HG03575 (cell line): Measurements from ENCODE around the gene UCN2.

Experiments used
- ATAC-seq: cut with Tn5 transposase; IDR thresholded peaks from one replicate; pipeline ENCODE4 v1.9.1; 2021; ENCODE audit not compliant: unreplicated experiment, insufficient number of reproducible peaks, low FRiP score; ENCODE audit errors: extremely low read depth

The UCN2 gene, protein sequence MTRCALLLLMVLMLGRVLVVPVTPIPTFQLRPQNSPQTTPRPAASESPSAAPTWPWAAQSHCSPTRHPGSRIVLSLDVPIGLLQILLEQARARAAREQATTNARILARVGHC

DNA sequence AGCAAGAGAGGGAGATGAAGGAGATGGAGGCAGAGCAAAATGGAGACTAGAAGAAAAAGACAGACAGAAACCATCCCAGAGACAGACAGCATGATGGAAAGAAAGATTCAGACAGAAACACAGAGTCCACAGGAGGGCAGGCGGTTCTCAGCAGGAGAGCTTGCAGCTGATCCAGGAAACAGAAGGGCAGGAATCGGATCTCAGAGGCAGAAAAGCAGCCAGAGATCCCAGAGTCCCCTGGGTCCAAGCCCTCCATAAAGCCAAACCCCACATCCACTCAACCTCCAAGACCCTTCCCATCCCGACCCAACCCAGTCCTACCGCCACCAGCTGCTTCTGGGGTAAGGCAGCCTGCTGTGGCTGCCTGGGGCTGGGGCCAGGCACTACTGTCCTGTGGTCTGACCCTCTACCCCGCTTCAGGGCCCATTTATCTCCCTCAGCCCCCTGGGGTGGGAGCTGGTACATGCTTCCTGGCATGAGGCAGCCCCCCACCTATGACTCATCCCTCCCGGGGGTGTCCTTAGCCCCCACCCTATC, at the start of gene UCN2:
UCN2 (minus strand) TSS at position 400 of the 537 bp plus-strand sequence. CDS start 657 bp downstream, outside the sequence.
- no peak for ATAC-seq

DNA sequence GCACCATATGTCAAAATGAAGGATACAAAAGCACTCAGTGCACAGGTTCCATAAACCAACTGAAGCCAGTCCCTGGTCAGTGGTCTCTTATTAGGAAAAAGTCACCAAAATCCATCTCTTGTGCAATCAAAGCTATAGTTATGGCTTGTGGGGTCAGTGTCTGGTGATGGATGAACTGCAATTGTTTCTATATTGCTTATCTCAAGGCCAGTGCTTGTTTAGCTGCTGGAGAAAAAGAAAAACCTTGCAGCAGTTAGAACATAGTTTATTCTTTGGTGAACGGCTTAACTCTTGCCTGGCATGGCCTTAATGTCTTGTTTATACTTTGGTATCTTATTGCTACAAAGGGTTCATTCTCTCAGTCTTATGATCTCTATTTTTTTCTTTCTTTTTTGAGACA, 48.7 kb upstream of the UCN2 start:
- ATAC-seq = no peak

DNA sequence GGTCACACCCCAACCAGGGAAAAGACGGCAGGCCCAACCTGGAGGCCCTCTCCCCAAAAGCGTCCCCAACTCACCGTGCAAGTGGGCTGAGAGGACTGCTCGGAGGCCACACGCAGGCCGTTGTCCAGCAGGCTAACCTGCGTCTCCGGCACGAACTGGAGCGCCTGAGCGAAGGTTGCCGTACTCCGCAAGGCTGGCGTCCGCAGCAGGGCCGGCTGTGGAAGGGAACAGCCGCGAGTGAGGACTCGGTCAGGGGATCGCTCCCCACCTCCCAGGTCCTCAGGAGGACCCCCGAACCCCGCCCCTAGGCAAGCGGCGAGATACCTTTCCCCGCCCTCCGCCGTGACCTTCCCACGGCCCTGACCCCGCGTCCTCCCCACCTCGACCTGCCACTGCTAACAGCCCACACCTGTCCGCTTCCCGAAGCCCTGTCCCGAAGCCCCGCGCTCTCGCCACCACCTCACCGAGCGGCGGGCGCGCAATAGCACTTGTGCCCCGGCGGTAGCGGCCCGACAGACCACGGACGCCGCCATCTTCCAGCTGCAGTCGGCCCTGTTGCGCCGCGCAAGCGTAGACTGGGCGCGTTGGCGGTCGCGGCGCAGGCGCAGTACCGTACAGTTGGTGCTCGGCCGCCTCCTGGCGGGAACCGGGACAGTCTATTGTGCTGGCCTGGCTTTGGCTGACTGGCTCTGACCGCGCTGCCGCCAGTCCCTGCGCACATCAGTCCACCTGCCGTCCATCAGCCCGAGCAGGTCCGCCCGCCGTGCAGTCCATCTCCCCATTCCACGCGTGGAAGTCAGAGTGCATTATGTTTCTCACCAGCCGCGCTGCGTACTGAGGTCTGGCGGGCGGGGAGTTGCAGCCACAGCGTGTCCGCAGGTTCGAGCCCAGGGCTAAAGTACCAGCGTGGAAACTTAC, 45.8 kb upstream of the UCN2 start, which contains the start of gene UQCRC1:
UQCRC1 (minus strand) TSS at position 559 of the 918 bp plus-strand sequence; CDS start at position 533, 26 bp downstream.
- ATAC-seq = peak; percentile 63

DNA sequence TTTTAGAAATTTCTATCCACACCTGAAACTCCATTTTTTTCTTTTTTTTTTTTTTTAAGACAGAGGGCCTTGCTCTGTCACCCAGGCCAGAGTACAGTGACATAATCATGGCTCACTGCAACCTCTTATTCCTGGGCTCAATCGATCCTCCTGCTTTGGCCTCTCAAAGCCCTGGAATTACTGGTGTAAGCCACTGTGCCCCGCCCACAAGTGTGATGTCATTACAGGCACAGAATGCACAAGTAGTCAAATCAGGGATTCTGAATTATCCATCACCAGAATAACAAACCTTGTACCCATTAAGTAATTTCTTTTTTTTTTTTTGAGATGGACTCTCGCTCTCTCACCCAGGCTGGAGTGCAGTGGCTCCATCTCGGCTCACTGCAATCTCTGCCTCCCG, 43.9 kb upstream of the UCN2 start:
- ATAC-seq = no peak

DNA sequence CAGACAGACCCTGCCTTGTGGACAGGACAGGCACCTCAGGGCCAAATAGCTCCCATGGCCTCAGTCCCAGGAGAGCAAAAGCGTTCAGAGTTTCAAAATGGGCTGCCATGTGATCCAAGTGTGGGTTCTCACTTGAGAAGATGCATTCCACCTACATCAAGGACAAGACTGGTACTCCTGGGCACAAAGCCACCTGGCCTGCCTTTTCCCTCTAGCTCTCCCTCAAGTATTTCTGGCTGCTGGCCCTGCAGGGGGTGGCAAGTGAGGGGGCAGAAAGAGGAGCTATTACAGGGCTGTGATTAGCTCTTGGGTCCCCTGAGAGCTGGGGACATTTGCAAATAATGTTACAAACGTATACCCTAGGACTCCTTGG, 38.0 kb upstream of the UCN2 start:
- no peak for ATAC-seq

DNA sequence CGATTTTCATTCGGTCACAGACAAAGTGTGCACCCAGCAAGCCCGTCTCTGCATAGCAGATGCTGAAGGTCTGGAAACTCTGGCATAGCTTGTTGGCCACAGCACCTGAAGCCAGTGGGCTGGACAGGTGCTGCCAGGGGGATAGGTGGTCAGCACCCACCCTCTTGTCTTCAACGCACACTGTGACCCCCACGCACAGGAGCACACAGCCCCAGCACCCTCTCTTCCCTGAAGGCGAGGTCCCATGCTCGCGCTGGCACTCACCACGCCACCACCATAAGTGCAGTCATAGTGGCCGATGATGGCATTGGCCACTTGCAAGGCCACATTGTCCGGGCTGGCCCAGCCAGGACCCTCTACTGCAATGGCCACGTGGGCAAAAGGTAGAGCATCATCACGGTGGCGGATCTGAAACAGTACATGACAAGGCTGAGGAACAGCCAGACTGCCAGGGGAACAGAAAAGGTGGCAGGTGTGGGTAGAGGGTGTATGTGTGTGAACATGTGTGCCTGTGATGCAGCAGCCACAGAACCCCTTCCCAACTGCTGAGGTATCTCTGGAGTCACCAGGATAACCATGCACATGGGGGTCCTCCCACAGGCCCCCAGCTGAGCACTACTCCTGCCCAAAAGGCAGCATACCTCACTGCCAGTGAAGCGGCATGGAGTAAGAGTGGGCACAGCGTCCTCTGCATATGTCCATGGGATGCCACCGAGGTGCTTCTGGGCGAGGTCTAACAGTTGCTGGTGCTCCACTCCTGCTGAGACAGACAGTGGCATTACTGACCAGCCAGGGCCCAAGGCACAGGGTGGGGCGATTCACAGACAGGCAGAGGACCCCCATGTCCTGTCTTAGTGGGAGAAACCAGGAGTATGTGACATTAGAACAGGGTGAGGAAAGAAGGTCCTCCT, 37.4 kb upstream of the UCN2 start:
- ATAC-seq = no peak

DNA sequence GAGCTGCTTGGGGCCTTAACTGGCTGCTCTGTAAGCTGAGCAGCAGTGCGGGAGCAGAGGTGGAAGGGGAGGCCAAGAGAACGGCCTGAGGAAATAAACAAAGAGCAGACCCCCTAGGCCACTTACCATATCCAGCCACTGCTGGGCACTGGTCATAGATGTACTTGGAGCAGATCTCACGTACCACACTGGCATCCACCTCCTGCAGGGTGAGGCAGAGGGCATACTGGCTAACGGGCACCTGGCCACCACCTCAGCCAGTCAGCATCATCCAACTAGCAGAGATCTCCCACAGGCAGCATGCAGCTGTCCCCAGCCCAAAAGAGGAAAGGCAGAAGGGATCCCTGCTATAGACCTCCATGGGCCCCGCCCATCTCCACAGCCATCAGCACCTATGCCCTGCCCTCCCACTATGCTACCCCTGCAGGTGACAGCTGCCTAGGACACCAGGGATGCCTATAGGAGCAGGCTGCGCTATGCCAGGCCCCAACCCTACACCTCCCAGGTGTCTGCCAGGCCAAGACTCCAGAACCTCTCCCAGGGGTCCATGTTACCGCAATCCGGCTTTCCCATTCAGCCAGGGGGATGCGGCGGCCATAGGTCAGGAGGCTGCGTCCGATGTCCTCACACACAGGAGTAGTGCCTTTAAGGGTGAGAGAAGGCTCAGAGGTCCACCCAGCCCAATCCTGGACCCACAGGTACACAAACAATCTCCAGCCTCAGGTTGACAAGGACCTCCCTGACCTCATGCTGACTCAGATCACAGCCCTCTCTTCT, 36.1 kb upstream of the UCN2 start:
- no peak for ATAC-seq

DNA sequence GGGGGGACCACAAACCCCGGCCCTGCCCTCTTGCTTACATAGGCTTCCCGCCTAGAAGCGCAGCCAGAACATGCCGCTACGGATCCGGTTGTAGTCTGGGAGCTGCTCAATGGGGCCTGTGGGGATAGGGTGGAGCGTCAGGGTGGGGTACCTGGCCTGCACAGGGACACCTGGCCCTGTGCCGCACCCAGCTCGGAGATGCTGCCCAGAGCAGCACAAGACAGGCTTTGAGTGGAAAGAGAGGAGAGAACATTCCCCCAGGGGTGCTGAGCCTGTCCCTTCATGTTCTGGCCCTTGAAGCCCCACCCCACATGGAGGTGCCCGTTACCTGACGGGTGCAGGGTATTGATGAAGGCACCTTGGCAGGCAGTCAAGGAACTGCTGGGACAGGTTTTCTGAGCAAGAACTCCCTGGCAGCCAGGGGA, 35.5 kb upstream of the UCN2 start:
- ATAC-seq = no peak

DNA sequence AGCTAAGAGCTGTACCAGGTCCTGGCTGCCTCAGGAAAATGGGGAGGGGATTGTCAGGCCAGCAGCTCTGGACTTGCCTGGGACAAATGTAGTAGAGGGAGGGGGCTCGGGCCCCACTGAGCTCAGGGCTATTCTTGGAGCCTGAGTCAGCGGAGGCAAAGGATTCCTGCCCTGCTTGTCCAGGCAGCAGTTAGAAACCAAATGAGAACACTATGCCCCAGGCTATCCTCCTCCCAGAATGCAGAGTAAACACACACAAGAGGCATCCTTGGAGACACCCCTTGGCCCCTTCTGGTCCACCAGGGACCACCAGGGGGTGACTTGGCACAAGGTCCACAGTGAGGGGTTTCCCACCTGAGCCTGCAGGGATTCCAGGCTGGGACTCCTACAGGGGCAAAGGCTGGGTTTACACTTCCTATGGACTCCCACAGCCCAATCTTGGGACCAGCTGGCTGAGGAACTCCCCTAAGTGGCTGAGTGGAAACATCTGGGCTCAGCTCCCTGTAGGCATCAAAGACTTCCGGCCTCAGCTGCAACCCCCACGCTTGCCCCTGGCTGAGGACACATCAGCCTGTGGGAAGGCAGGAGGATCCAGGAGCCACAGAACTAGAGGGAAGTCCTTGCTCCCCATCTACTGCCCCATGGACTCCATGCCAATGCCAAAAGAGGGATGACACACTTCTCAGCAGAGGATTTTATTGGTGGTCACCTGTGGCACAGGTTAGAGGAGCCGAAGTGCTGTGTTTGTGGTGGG, 34.9 kb upstream of the UCN2 start:
- no peak for ATAC-seq

DNA sequence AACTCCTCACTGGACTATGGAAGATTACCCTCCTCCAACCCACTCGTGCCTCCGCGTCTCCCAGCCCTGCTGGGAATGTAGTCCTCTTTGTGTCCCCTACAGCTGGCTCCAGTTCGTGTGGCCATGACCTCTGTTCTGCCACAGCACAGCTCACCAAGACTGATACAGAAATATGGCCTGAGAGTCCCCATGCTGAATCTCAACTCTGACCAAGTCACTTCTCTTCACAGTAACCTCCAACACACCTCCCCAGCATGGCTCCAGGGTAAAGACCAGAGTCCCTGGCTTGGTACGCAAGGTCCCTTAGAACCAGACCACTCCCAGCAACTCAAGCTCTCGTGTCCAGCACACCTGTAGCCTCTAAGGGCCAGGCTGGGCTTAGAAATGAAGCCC, 33.8 kb upstream of the UCN2 start:
- no peak for ATAC-seq

DNA sequence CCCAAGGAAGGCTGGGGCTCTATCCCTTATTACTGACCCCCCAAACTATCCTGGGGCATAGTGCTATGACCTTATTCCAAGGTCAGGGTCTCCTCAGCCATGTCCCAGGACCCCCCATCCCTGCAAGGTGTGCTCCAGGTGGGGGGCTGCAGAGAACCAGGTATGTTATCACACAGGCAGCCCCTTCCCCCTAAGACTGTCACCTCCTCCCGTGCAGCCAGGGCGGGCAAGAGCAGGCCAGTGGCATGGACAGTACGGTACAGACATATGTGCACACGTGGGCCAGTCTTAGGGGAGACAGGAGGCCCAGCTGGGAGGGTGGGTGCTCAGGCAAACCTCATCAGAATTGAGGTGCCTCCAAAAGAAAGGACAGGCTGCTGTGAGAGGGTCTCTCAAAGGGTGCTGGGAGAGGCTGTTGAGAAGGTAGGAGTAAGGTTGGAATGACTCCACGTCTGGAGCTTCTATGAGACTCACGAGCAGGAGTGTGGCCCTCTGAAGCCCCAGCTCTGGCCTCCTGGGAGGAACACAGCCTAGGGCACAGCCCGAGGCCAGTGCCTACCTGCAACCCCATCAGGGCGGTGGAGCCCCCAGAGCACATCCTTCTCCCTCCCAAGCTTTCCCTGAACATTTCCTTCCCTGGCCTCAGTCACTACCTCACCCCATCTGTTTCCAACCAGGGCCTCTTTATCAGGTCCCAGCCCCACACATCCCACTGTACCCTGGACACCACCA, 33.3 kb upstream of the UCN2 start:
- ATAC-seq = no peak

DNA sequence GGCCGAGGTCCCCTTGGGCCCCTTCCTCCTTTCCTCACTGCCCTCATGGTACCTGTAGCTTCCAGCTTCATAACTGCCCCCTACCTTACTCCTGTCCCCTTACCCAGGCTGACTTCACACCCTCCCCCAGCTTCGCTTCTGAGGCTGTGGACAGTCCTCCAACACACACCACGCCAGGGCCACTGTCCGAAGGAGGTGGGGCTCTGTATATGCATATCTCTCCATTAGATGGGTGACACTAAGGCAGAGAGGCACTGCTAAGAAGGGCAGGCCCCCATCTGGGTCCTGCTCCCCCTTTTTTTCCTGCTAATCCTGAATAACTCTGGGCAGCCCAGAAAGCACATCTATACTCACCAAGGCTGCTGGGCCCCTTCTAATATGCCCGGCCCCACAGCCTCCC, 32.6 kb upstream of the UCN2 start:
- ATAC-seq = no peak

DNA sequence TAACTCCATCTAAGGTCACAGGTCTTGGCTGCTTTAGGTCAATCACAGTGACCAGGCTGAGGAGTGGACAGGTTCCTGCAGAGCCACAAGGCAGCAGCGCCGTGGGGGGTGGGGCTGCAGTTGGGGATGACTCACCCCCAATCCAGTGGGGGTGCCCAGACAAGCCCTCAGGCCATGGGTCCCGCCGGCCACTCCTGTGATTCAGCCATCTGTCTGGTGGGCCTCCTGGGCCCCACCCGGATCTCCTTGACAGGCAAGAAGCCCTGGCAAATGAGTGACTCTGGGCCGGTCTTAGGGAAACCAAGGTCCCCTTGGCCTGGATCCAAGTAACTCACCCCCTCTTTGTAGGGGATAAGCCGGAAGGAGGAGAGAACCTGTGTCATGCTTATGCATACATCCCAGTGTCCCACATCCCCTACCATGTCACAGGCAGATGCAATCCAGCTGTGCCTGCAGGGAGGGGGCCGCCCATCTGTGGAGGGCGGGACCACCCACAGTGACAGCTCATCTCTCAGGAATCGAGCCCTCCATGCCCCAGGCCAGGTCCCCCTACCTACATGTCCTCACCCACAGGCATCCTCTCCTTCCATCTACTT, 32.0 kb upstream of the UCN2 start:
- ATAC-seq = no peak

DNA sequence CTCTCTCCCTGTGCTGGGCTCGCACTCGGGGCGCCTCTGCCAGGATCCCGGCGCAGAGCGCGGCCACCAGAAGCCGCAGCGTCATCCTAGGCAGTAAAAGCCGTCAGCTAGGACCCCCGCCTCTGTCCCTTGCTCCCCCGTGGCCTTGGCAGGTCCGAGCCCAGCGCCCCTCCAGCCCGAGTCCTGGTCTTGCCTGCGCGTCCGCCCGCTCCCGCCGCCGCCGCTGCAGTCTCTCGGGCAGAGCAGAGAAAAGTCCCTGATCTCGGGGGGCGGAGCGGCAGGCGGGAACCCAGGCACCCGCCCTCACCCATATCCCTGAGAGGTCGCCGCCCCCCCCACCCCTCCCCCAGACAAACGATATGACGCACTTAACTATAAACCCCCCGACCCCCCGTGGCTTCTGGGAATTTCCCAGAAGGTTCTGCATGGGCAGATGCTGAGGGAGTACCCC, 31.5 kb upstream of the UCN2 start, which contains the start of gene COL7A1:
COL7A1 (minus strand) TSS at position 255 of the 451 bp plus-strand sequence; CDS start at position 85, 170 bp downstream.
- ATAC-seq = no peak

DNA sequence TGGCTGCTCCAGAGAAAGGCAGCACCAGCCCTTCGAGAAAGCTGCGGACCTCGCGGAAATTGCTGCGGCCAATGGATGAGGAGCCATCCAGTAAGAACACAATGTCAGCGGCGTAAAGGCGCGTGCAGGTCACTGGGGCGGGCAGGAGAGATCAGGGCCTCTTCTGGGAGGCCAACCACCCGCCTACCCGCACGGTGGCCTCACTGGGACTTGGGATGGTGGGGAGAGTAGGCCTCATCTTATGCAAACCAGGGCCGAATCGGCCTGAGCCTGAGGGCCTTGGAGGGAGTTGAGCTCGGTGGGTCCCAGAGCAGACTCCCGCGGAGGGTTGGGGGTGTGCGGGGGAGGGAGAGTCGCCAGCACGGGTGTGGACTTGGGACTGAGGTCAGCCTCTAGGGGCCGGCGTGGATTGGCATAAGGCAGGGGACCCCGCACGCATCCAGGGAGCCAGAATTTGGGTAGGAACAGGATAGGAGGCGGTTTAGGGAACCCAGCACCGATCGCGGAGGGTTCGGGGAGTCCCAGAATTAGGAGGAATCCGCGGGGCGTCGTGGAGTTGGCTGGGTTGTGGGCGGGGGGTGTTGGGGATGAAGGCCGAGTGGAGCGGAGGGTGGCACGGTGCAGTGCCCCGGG, 31.0 kb upstream of the UCN2 start:
- ATAC-seq = no peak

DNA sequence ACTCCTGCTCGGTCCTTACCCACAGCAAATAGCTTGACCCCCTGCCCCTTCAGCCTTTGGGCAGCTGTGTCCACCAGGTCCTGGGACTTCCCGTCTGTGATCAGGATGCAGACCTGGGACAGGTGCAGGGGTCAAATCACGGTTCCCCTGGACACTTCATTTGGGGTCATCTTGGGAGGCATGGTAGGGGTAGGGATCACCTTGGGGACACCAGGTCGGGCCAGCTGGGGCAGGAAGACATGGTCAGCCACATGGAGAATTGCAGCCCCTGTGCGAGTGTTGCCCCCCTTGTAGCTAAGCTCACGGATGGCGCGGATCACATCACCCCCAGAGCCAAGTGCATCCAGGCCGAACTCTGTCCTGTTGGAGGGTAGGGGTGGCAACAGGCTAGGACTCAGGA, 29.8 kb upstream of the UCN2 start:
- ATAC-seq = no peak
